ENCODE measurements around the gene IGF1R.

GRCh38 chr15:98727115-98728040, 79.0 kb downstream of the IGF1R start:
- no peak for TF ChIP-seq CTCF (IDR thresholded peaks at IDR 0.05)
- no peak for TF ChIP-seq POLR2A (IDR thresholded peaks at IDR 0.05)

Data from transverse colon (tissue), 3 donors.